Cortex of kidney (tissue), 1 donor: ENCODE data around the gene TOMM34.

Experiments used
- DNase-seq: peaks from one replicate; lab custom pipeline; 2025; lab: John Stamatoyannopoulos, UW

The TOMM34 gene

GRCh38 chr20:44960103-44960852, at the start of gene TOMM34:
Gene TOMM34 (minus strand): TSS chr20:44960397. CDS start chr20:44960333, 64 bp downstream.
- DNase-seq: peak; percentile 55

- no peak for DNase-seq
These were observed 48.4 kb upstream of the TOMM34 start for GRCh38 chr20:45008521-45009049.

GRCh38 chr20:44997668-44998067, 37.5 kb upstream of the TOMM34 start:
- no peak for DNase-seq

GRCh38 chr20:44997171-44997570, 37.0 kb upstream of the TOMM34 start:
- no peak for DNase-seq

GRCh38 chr20:44993343-44993742, 33.1 kb upstream of the TOMM34 start:
- no peak for DNase-seq

GRCh38 chr20:44990957-44991356, 30.8 kb upstream of the TOMM34 start:
- no peak for DNase-seq

GRCh38 chr20:44990425-44990824, 30.2 kb upstream of the TOMM34 start:
- no peak for DNase-seq

- DNase-seq: no peak
These were observed 28.5 kb upstream of the TOMM34 start for GRCh38 chr20:44988631-44989171.

- DNase-seq: no peak
These were observed 23.0 kb upstream of the TOMM34 start for GRCh38 chr20:44983093-44983674.

- no peak for DNase-seq
These were observed 21.7 kb upstream of the TOMM34 start for GRCh38 chr20:44981736-44982406.

- DNase-seq: no peak
These were observed 19.0 kb upstream of the TOMM34 start for GRCh38 chr20:44979090-44979621.

GRCh38 chr20:44976698-44977097, 16.5 kb upstream of the TOMM34 start:
- DNase-seq: no peak

GRCh38 chr20:44973053-44973452, 12.9 kb upstream of the TOMM34 start:
- no peak for DNase-seq

- no peak for DNase-seq
These were observed 10.1 kb upstream of the TOMM34 start for GRCh38 chr20:44970243-44970757.

- no peak for DNase-seq
These were observed 9.2 kb upstream of the TOMM34 start for GRCh38 chr20:44969300-44969894.

GRCh38 chr20:44967207-44967807, 7.1 kb upstream of the TOMM34 start:
- DNase-seq: no peak

- DNase-seq: peak; percentile 59
These were observed 6.1 kb upstream of the TOMM34 start, which contains the start of gene STK4 for GRCh38 chr20:44966030-44966961. Gene STK4 (plus strand): TSS chr20:44966512. CDS start chr20:44966569, 57 bp downstream.

- DNase-seq: no peak
These were observed 5.4 kb upstream of the TOMM34 start for GRCh38 chr20:44965651-44966029.

- DNase-seq: no peak
These were observed 3.4 kb upstream of the TOMM34 start for GRCh38 chr20:44963325-44964215.
